HepG2 (cell line): ENCODE data around the gene TMPRSS7. TPM values are rescaled to one million over a fixed set of nuclear protein-coding genes. Genes with fewer than 3 reads are reported as not detected.

Experiments
- ATF2 ChIP-seq: sonication (generic); formaldehyde crosslinking; IDR thresholded peaks from 2 replicates; pipeline ENCODE4 v1.4.0; 2020; ENCODE audit warnings: missing genetic modification reagents
- CBX5 ChIP-seq: sonication (generic); formaldehyde crosslinking; IDR thresholded peaks from 2 replicates; pipeline ENCODE4 v1.4.0; 2020; ENCODE audit warnings: missing genetic modification reagents, borderline replicate concordance
- ETV5 ChIP-seq: IDR thresholded peaks from 2 replicates; pipeline ENCODE4 v1.6.1; 2018; ENCODE audit warnings: missing biosample characterization, missing genetic modification reagents, inconsistent platforms, borderline replicate concordance
- FOSL2 ChIP-seq: sonication (generic); formaldehyde crosslinking; IDR thresholded peaks from 2 replicates; pipeline ENCODE4 v1.4.0; 2020; ENCODE audit warnings: missing genetic modification reagents
- HOXA3 ChIP-seq: sonication (generic); formaldehyde crosslinking; IDR thresholded peaks from 2 replicates; pipeline ENCODE4 v1.5.0; 2020; ENCODE audit warnings: missing genetic modification reagents
- KDM3A ChIP-seq: IDR thresholded peaks from 2 replicates; pipeline ENCODE4 v1.6.1; 2018; ENCODE audit warnings: low read depth, missing compliant biosample characterization
- LBX2 ChIP-seq: sonication (generic); formaldehyde crosslinking; IDR thresholded peaks from 2 replicates; pipeline ENCODE4 v1.5.0; 2020; ENCODE audit warnings: missing genetic modification reagents, mild to moderate bottlenecking, borderline replicate concordance
- MTF2 ChIP-seq: sonication (generic); formaldehyde crosslinking; IDR thresholded peaks from 2 replicates; pipeline ENCODE4 v1.5.0; 2020; ENCODE audit warnings: missing genetic modification reagents, borderline replicate concordance
- MZF1 ChIP-seq: sonication (generic); formaldehyde crosslinking; IDR thresholded peaks from 2 replicates; pipeline ENCODE4 v1.8.1; 2023; ENCODE audit warnings: mild to moderate bottlenecking, missing genetic modification reagents, borderline replicate concordance
- SMC3 ChIP-seq: IDR thresholded peaks from 2 replicates; pipeline ENCODE4 v1.6.1; 2011; ENCODE audit warnings: low read length, improper control_type of control experiment
- TFDP1 ChIP-seq: IDR thresholded peaks from 2 replicates; pipeline ENCODE4 v1.6.1; 2016; ENCODE audit warnings: missing compliant biosample characterization, missing genetic modification reagents, borderline replicate concordance
- U2AF2 ChIP-seq: fragments of 200-400 bp; formaldehyde crosslinking; IDR thresholded peaks from 2 replicates; pipeline ENCODE4 v1.6.1; 2017; ENCODE audit warnings: low read depth, mild to moderate bottlenecking, low read length
- USF2 ChIP-seq, 2 experiments: sonication (generic) in 1 of 2; formaldehyde crosslinking in 1 of 2; IDR thresholded peaks; 2 replicates each; pipeline versions ENCODE4 v1.5.1 to v1.6.1; 2011 to 2020; ENCODE audit warnings: borderline replicate concordance in 1 of 2, low read depth in 1 of 2, low read length in 1 of 2, mild to moderate bottlenecking in 1 of 2, missing genetic modification reagents in 1 of 2, moderate library complexity in 1 of 2
- ZBTB21 ChIP-seq: sonication (generic); formaldehyde crosslinking; IDR thresholded peaks from 2 replicates; pipeline ENCODE4 v1.4.0; 2020; ENCODE audit warnings: missing genetic modification reagents
- ZFP82 ChIP-seq: sonication (generic); formaldehyde crosslinking; IDR thresholded peaks from 2 replicates; pipeline ENCODE4 v1.5.1; 2020; ENCODE audit warnings: mild to moderate bottlenecking, missing genetic modification reagents, borderline replicate concordance
- ZNF205 ChIP-seq: IDR thresholded peaks from 2 replicates; pipeline ENCODE4 v1.6.1; 2018; ENCODE audit warnings: missing biosample characterization, missing genetic modification reagents
- ZNF274 ChIP-seq: sonication (generic); formaldehyde crosslinking; IDR thresholded peaks from 2 replicates; pipeline ENCODE4 v1.5.1; 2020; ENCODE audit warnings: mild to moderate bottlenecking, missing genetic modification reagents
- ZNF33A ChIP-seq: sonication (generic); formaldehyde crosslinking; IDR thresholded peaks from 2 replicates; pipeline ENCODE4 v1.5.1; 2020; ENCODE audit warnings: missing genetic modification reagents, mild to moderate bottlenecking, moderate library complexity, borderline replicate concordance
- ZNF451 ChIP-seq: sonication (generic); formaldehyde crosslinking; IDR thresholded peaks from 2 replicates; pipeline ENCODE4 v1.5.0; 2020; ENCODE audit warnings: mild to moderate bottlenecking, missing genetic modification reagents
- ZNF710 ChIP-seq: sonication (generic); formaldehyde crosslinking; IDR thresholded peaks from 2 replicates; pipeline ENCODE4 v1.5.0; 2020; ENCODE audit warnings: mild to moderate bottlenecking, missing genetic modification reagents, borderline replicate concordance
- ZNF747 ChIP-seq: sonication (generic); formaldehyde crosslinking; IDR thresholded peaks from 2 replicates; pipeline ENCODE4 v1.8.1; 2023; ENCODE audit warnings: missing genetic modification reagents, mild to moderate bottlenecking, borderline replicate concordance
- polyA plus RNA-seq, 8 experiments: library from polyadenylated mRNA; depleted of rRNA in 3 of 8; stranded (reverse) in 7 of 8; unstranded in 1 of 8; fragments of >200 nt; fragmentation: Illumina TruSeq in 4 of 8; extraction: Trizol in 4 of 8; gene quantifications; 2 replicates each; pipeline versions ENCODE4 v1.2.1 to v1.2.3, GENCODE V29; 2011 to 2016; ENCODE audit warnings: low read depth in 4 of 8, missing spikeins in 1 of 8, mixed read lengths in 1 of 8; ENCODE audit not compliant: insufficient read depth in 1 of 8
- total RNA-seq, 5 experiments: library from RNA; depleted of rRNA; stranded (reverse); fragments of >200 nt; fragmentation: Illumina TruSeq; extraction: Trizol; gene quantifications; 2 replicates each; pipeline ENCODE4 v1.2.3, GENCODE V29; 2016; ENCODE audit warnings: low read depth in 1 of 5

TMPRSS7 gene
- total and polyA plus RNA-seq, 2 of the 13 experiments (the other 11 are each of a cell fraction or from before 2014, with no cell fraction given) = not detected

- TF ChIP-seq ZFP82 (CRISPR knock-in tag) = no peak
- TF ChIP-seq ZBTB21 = no peak
- TF ChIP-seq ATF2 = no peak
- peak; percentile 32; the same call in 1 of the 2 replicates for TF ChIP-seq FOSL2 (CRISPR knock-in tag)
- 0 out of 2 replicates have a peak, but pooled peaks have one; percentile 32 for TF ChIP-seq CBX5 (CRISPR knock-in tag)
- peak; percentile 77; the same call in 1 of the 2 replicates for TF ChIP-seq ZNF274 (CRISPR knock-in tag)
- no peak for TF ChIP-seq USF2 (IDR thresholded peaks at IDR 0.05; ENCODE audit: low read depth, low read length)
- TF ChIP-seq USF2 (CRISPR knock-in tag; IDR thresholded peaks at IDR 0.05; ENCODE audit: borderline replicate concordance) = no peak; the same call in 1 of the 2 replicates
- TF ChIP-seq MTF2 (CRISPR knock-in tag) = no peak
- TF ChIP-seq KDM3A (CRISPR knock-in tag) = no peak
- TF ChIP-seq MZF1 (CRISPR knock-in tag) = no peak
- TF ChIP-seq LBX2 = no peak
- TF ChIP-seq ZNF205 (CRISPR knock-in tag) = no peak
- TF ChIP-seq ZNF747 (CRISPR knock-in tag) = no peak
- TF ChIP-seq SMC3 = no peak
- TF ChIP-seq ETV5 (CRISPR knock-in tag) = no peak
- peak; percentile 64; the same call in 1 of the 2 replicates for TF ChIP-seq HOXA3
- TF ChIP-seq ZNF451 = peak; percentile 61; the same call in 1 of the 2 replicates
- peak; percentile 83; the same call in 1 of the 2 replicates for TF ChIP-seq TFDP1 (CRISPR knock-in tag)
- TF ChIP-seq U2AF2 = no peak
- no peak for TF ChIP-seq ZNF710
- no peak for TF ChIP-seq ZNF33A (CRISPR knock-in tag)
Measured at GRCh38 chr3:112086076-112086854, 51.7 kb downstream of the TMPRSS7 start, which contains the start of gene C3orf52 (continued).
